Keratinocyte (primary cell): ENCODE results near the gene SPATA32. TPM values are rescaled to one million over a fixed set of nuclear protein-coding genes. Genes with fewer than 3 reads are reported as not detected.

ENCODE experiments used
- DNase-seq: peaks from one replicate; pipeline ENCODE4 v3.0.0-alpha.2; 2011; ENCODE audit warnings: low read depth, missing footprints, low spot score
- FAIRE-seq: peaks from 2 replicates; lab custom pipeline; 2011; peaks lifted over from hg19 to GRCh38; lab: Jason Lieb, UNC
- H2AFZ ChIP-seq: 2 replicates; pipeline ENCODE4 v1.6.0; 2012; ENCODE audit warnings: low read length, control low read depth, inconsistent platforms; ENCODE audit not compliant: control insufficient read depth
- H3K27ac ChIP-seq: 2 replicates; pipeline ENCODE4 v1.5.1; 2011; ENCODE audit warnings: low read length; ENCODE audit not compliant: control insufficient read depth, insufficient read depth
- H3K27me3 ChIP-seq: 3 replicates; pipeline ENCODE4 v1.6.0; 2011; ENCODE audit warnings: low read length; ENCODE audit not compliant: control insufficient read depth, insufficient read depth; ENCODE audit errors: extremely low read depth
- H3K36me3 ChIP-seq, 2 experiments: 2 replicates in 1 of 2; 3 replicates in 1 of 2; pipeline ENCODE4 v1.5.1; 2011; ENCODE audit warnings: low read length in 2 of 2, mild to moderate bottlenecking in 1 of 2; ENCODE audit not compliant: control insufficient read depth in 2 of 2, insufficient read depth in 2 of 2; ENCODE audit errors: extremely low read depth in 1 of 2
- H3K4me1 ChIP-seq: 3 replicates; pipeline ENCODE4 v1.5.1; 2011; ENCODE audit warnings: low read length; ENCODE audit not compliant: control insufficient read depth, insufficient read depth; ENCODE audit errors: extremely low read depth
- H3K4me2 ChIP-seq: 3 replicates; pipeline ENCODE4 v1.6.0; 2011; ENCODE audit warnings: low read depth, low read length; ENCODE audit not compliant: control insufficient read depth, insufficient read depth; ENCODE audit errors: extremely low read depth
- H3K4me3 ChIP-seq, 3 experiments: fragments of 200-600 bp in 1 of 3; sonication (generic) in 1 of 3; 2 replicates in 2 of 3; 3 replicates in 1 of 3; pipeline ENCODE4 v1.5.1; 2011 to 2016; ENCODE audit warnings: low read length in 3 of 3, mild to moderate bottlenecking in 3 of 3, control low read depth in 2 of 3, inconsistent platforms in 1 of 3, low read depth in 1 of 3, mixed read lengths in 1 of 3, mixed run types in 1 of 3, moderate library complexity in 1 of 3; ENCODE audit not compliant: control insufficient read depth in 2 of 3, insufficient read depth in 2 of 3; ENCODE audit errors: extremely low read depth in 1 of 3
- H3K79me2 ChIP-seq: 2 replicates; pipeline ENCODE4 v1.6.0; 2012; ENCODE audit warnings: low read length; ENCODE audit not compliant: control insufficient read depth, insufficient read depth
- H3K9ac ChIP-seq: 3 replicates; pipeline ENCODE4 v1.6.0; 2011; ENCODE audit warnings: low read length; ENCODE audit not compliant: control insufficient read depth, insufficient read depth; ENCODE audit errors: extremely low read depth
- H3K9me1 ChIP-seq: 3 replicates; pipeline ENCODE4 v1.6.0; 2011; ENCODE audit warnings: low read length; ENCODE audit not compliant: control insufficient read depth, insufficient read depth; ENCODE audit errors: extremely low read depth
- H3K9me3 ChIP-seq: 2 replicates; pipeline ENCODE4 v1.5.1; 2012; ENCODE audit warnings: low read depth, low read length; ENCODE audit not compliant: control insufficient read depth
- H4K20me1 ChIP-seq: 3 replicates; pipeline ENCODE4 v1.6.0; 2011; ENCODE audit warnings: low read length; ENCODE audit not compliant: control insufficient read depth, insufficient read depth; ENCODE audit errors: extremely low read depth
- CTCF ChIP-seq, 3 experiments: IDR thresholded peaks in 1 of 3; conservative IDR thresholded peaks in 1 of 3; optimal IDR thresholded peaks in 1 of 3; 2 replicates in 2 of 3; 3 replicates in 1 of 3; pipeline versions ENCODE3 to v1.5.1; 2011; ENCODE audit warnings: low read length in 3 of 3, mild to moderate bottlenecking in 3 of 3, moderate library complexity in 2 of 3, control low read depth in 1 of 3, inconsistent platforms in 1 of 3; ENCODE audit not compliant: insufficient read depth in 2 of 3; ENCODE audit errors: extremely low read depth in 1 of 3
- EZH2 ChIP-seq: IDR thresholded peaks from one replicate; pipeline ENCODE4 v1.6.1; 2012; ENCODE audit warnings: inconsistent platforms, mild to moderate bottlenecking, low read length, moderate library complexity
- dilution Hi-C: fragments of 300-500 bp; cut with MboI; formaldehyde crosslinking; loops from one replicate; pipeline ENCODE4 v1.7.0; 2020; ENCODE audit warnings: low sequenced_read_pairs; ENCODE audit not compliant: extremely low pct_ligation_motif_present
- polyA plus RNA-seq, 5 experiments: library from polyadenylated mRNA; depleted of rRNA in 3 of 5; stranded (reverse) in 3 of 5; stranded (forward) in 1 of 5; unstranded in 1 of 5; fragments of >200 nt; gene quantifications; 1 replicate in 1 of 5; 2 replicates in 3 of 5; 3 replicates in 1 of 5; pipeline versions ENCODE4 v1.2.1 to v1.2.3, GENCODE V29; 2011 to 2012; ENCODE audit warnings: missing spikeins in 2 of 5, low read depth in 1 of 5, low replicate concordance in 1 of 5

Gene SPATA32
- polyA plus RNA-seq, 1 donor (not counting 4 experiments of a cell fraction or from before 2014, with no cell fraction given), result not detected

- Histone ChIP-seq H3K27ac (no peak overlapping the region), H3K27me3 (no peaks in the 10 kb centered on the region), H3K4me2 (no peak overlapping the region), H3K9me3 (no peaks in the 10 kb centered on the region), H3K4me1 (peaks cover 7% of the 10 kb centered on the region), H3K9me1 (no peaks in the 10 kb centered on the region), H3K9ac (no peak overlapping the region), H3K36me3 (peaks cover 29 to 33% of the 10 kb centered on the region in 2 experiments), H3K4me3 (no peak overlapping the region), H3K79me2 (peaks cover 4% of the 10 kb centered on the region), H4K20me1 (no peaks in the 10 kb centered on the region), H2AFZ (no peak overlapping the region)
- TF ChIP-seq EZH2 (no peak), CTCF (optimal IDR thresholded peaks at IDR 0.05 in 1 of 3, IDR thresholded peaks at IDR 0.05 in 1 of 3, conservative IDR thresholded peaks at IDR 0.05 in 1 of 3; ENCODE audit: extremely low read depth in 1 of 3, insufficient read depth in 2 of 3, low read length in 3 of 3) (no peak)
- dilution Hi-C loops, result no loop called here
- no peak for DNase-seq
- no peak for FAIRE-seq
Observed at GRCh38 chr17:45277992-45278391, 16.1 kb upstream of the SPATA32 start.

GRCh38 chr17:45277216-45277849 lies 15.4 kb upstream of the SPATA32 start:
- H3K9me1 ChIP-seq, result no peaks in the 10 kb centered on the region
- H2AFZ ChIP-seq, result no peak overlapping the region
- H3K4me1 ChIP-seq, result peaks cover 7% of the 10 kb centered on the region
- TF ChIP-seq CTCF (optimal IDR thresholded peaks at IDR 0.05 in 1 of 3, IDR thresholded peaks at IDR 0.05 in 1 of 3, conservative IDR thresholded peaks at IDR 0.05 in 1 of 3; ENCODE audit: extremely low read depth in 1 of 3, insufficient read depth in 2 of 3, low read length in 3 of 3), result peak; percentile 78 to 92 (median 79)
- no peak for TF ChIP-seq EZH2
- H3K79me2 ChIP-seq, result no peaks in the 10 kb centered on the region
- H3K9me3 ChIP-seq, result no peaks in the 10 kb centered on the region
- peak overlapping the region; percentile 25 for H3K27ac ChIP-seq
- DNase-seq (peak; percentile 79), FAIRE-seq (peak; percentile 97)
- dilution Hi-C loops, result no loop called here
- H3K4me3 ChIP-seq, result no peak overlapping the region
- H3K27me3 ChIP-seq, result no peaks in the 10 kb centered on the region
- peaks cover 23 to 30% of the 10 kb centered on the region in 2 experiments for H3K36me3 ChIP-seq
- no peak overlapping the region for H3K4me2 ChIP-seq
- H4K20me1 ChIP-seq, result no peaks in the 10 kb centered on the region
- H3K9ac ChIP-seq, result no peak overlapping the region
